ENCODE results near the gene TMEM255B.
"Not testable (repeated sequence)": the region's sequence is repeated elsewhere in the genome, so short reads cannot be mapped to it uniquely, and the experiment has no call there.

Gene TMEM255B

GRCh38 chr13:113750554-113751399 lies 8.2 kb upstream of the TMEM255B start:
- DNase-seq = no peak

- no peak for DNase-seq
These were observed 7.5 kb upstream of the TMEM255B start for GRCh38 chr13:113751491-113751890.

GRCh38 chr13:113752211-113752986 lies 6.6 kb upstream of the TMEM255B start:
- not testable (repeated sequence) for DNase-seq

- DNase-seq = no peak
These were observed 5.9 kb upstream of the TMEM255B start for GRCh38 chr13:113753171-113753570.

- DNase-seq = no peak
These were observed 4.8 kb upstream of the TMEM255B start for GRCh38 chr13:113754242-113754641.

GRCh38 chr13:113754691-113755090 lies 4.3 kb upstream of the TMEM255B start:
- DNase-seq = no peak

GRCh38 chr13:113756441-113757097 lies 2.5 kb upstream of the TMEM255B start:
- DNase-seq = no peak

- no peak for DNase-seq
These were observed 605 bp downstream of the TMEM255B start for GRCh38 chr13:113759525-113760137.

GRCh38 chr13:113761136-113761535 lies 2.1 kb downstream of the TMEM255B start:
- DNase-seq = no peak

GRCh38 chr13:113762075-113762474 lies 3.0 kb downstream of the TMEM255B start:
- DNase-seq = no peak

GRCh38 chr13:113762538-113762937 lies 3.5 kb downstream of the TMEM255B start:
- DNase-seq = no peak

- DNase-seq = no peak
These were observed 4.2 kb downstream of the TMEM255B start for GRCh38 chr13:113763254-113763653.

- no peak for DNase-seq
These were observed 5.2 kb downstream of the TMEM255B start for GRCh38 chr13:113763961-113764792.

- DNase-seq = no peak
These were observed 6.0 kb downstream of the TMEM255B start for GRCh38 chr13:113764793-113765563.

GRCh38 chr13:113765564-113765910 lies 6.5 kb downstream of the TMEM255B start:
- no peak for DNase-seq

- no peak for DNase-seq
These were observed 7.2 kb downstream of the TMEM255B start for GRCh38 chr13:113766035-113766800.

GRCh38 chr13:113767366-113767765 lies 8.3 kb downstream of the TMEM255B start:
- no peak for DNase-seq

- DNase-seq = no peak
These were observed 9.2 kb downstream of the TMEM255B start for GRCh38 chr13:113768018-113768905.

- no peak for DNase-seq
These were observed 10.1 kb downstream of the TMEM255B start for GRCh38 chr13:113769106-113769505.

GRCh38 chr13:113769881-113770280 lies 10.9 kb downstream of the TMEM255B start:
- DNase-seq = no peak

Measured in OCI-M1 (cell line).